HG03095 (cell line): ENCODE data around the gene ZNF444.
A peak's percentile ranks its signal among the peaks of the same experiment; 100 is the strongest.

Experiments
- ATAC-seq: cut with Tn5 transposase; IDR thresholded peaks from one replicate; pipeline ENCODE4 v1.9.1; 2021; ENCODE audit warnings: moderate library complexity; ENCODE audit not compliant: unreplicated experiment

ZNF444 gene

GRCh38 chr19:56106993-56107392 lies 34.1 kb upstream of the ZNF444 start:
- no peak for ATAC-seq

GRCh38 chr19:56107626-56108351 lies 33.3 kb upstream of the ZNF444 start:
- ATAC-seq = no peak

GRCh38 chr19:56108447-56109195 lies 32.5 kb upstream of the ZNF444 start:
- ATAC-seq = no peak

GRCh38 chr19:56109226-56109625 lies 31.9 kb upstream of the ZNF444 start:
- no peak for ATAC-seq

GRCh38 chr19:56110515-56111448 lies 30.3 kb upstream of the ZNF444 start:
- no peak for ATAC-seq

GRCh38 chr19:56111601-56112312 lies 29.3 kb upstream of the ZNF444 start:
- no peak for ATAC-seq

GRCh38 chr19:56112313-56112709 lies 28.8 kb upstream of the ZNF444 start:
- no peak for ATAC-seq

- ATAC-seq = no peak
Measured at GRCh38 chr19:56113074-56113632, 27.9 kb upstream of the ZNF444 start.

GRCh38 chr19:56114051-56114777 lies 26.9 kb upstream of the ZNF444 start:
- no peak for ATAC-seq

- no peak for ATAC-seq
Measured at GRCh38 chr19:56114778-56115110, 26.3 kb upstream of the ZNF444 start.

- ATAC-seq = no peak
Measured at GRCh38 chr19:56115490-56115889, 25.6 kb upstream of the ZNF444 start.

- no peak for ATAC-seq
Measured at GRCh38 chr19:56116606-56117005, 24.5 kb upstream of the ZNF444 start.

- no peak for ATAC-seq
Measured at GRCh38 chr19:56117376-56117884, 23.7 kb upstream of the ZNF444 start.

- no peak for ATAC-seq
Measured at GRCh38 chr19:56117889-56118288, 23.2 kb upstream of the ZNF444 start.

GRCh38 chr19:56118666-56119581 lies 22.2 kb upstream of the ZNF444 start:
- ATAC-seq = no peak

- ATAC-seq = no peak
Measured at GRCh38 chr19:56119582-56119978, 21.5 kb upstream of the ZNF444 start.

- ATAC-seq = no peak
Measured at GRCh38 chr19:56120002-56120370, 21.1 kb upstream of the ZNF444 start.

- peak; percentile 15 for ATAC-seq
Measured at GRCh38 chr19:56120371-56121179, 20.5 kb upstream of the ZNF444 start.
